ENCODE results near the gene C12orf56. TPM values are rescaled to one million over a fixed set of nuclear protein-coding genes. Genes with fewer than 3 reads are reported as not detected.
A peak's percentile ranks its signal among the peaks of the same experiment; 100 is the strongest.

Gene C12orf56
- polyA plus RNA-seq, 1 donor (not counting 4 experiments of a cell fraction or from before 2014, with no cell fraction given) = 0.14 TPM

- peak; percentile 73 to 86 (median 82) for TF ChIP-seq CTCF (optimal IDR thresholded peaks at IDR 0.05 in 1 of 3, IDR thresholded peaks at IDR 0.05 in 1 of 3, conservative IDR thresholded peaks at IDR 0.05 in 1 of 3; ENCODE audit: extremely low read depth in 1 of 3, insufficient read depth in 2 of 3, low read length in 3 of 3)
- no peak for TF ChIP-seq EZH2 (IDR thresholded peaks at IDR 0.05; ENCODE audit: low read length)
- no peaks in the 10 kb centered on the region for H3K4me1 ChIP-seq (ENCODE audit: control insufficient read depth, extremely low read depth, insufficient read depth, low read length)
- no peaks in the 10 kb centered on the region for H3K36me3 ChIP-seq (ENCODE audit: control insufficient read depth in 2 of 2, extremely low read depth in 1 of 2, insufficient read depth in 2 of 2, low read length in 2 of 2)
- H3K4me2 ChIP-seq (ENCODE audit: control insufficient read depth, extremely low read depth, insufficient read depth, low read depth, low read length) = no peak overlapping the region
- no peaks in the 10 kb centered on the region for H3K79me2 ChIP-seq (ENCODE audit: control insufficient read depth, insufficient read depth, low read length)
- no peaks in the 10 kb centered on the region for H3K9me1 ChIP-seq (ENCODE audit: control insufficient read depth, extremely low read depth, insufficient read depth, low read length)
- no peaks in the 10 kb centered on the region for H3K9me3 ChIP-seq (ENCODE audit: control insufficient read depth, low read depth, low read length)
- H4K20me1 ChIP-seq (ENCODE audit: control insufficient read depth, extremely low read depth, insufficient read depth, low read length) = no peaks in the 10 kb centered on the region
- no peak overlapping the region for H3K27ac ChIP-seq (ENCODE audit: control insufficient read depth, insufficient read depth, low read length)
- dilution Hi-C loops (cut with MboI; ENCODE audit: extremely low pct_ligation_motif_present, low sequenced_read_pairs) = loop anchor here (25.0 kb wide), 1 partner anchor 436 kb away; the partner anchor contains the start of gene SRGAP1
- no peak overlapping the region for H3K4me3 ChIP-seq (ENCODE audit: control insufficient read depth in 2 of 3, extremely low read depth in 1 of 3, insufficient read depth in 2 of 3, low read depth in 1 of 3, low read length in 3 of 3)
- DNase-seq (ENCODE audit: low read depth, low spot score) = no peak
- no peak overlapping the region for H2AFZ ChIP-seq (ENCODE audit: control insufficient read depth, low read length)
- no peaks in the 10 kb centered on the region for H3K27me3 ChIP-seq (ENCODE audit: control insufficient read depth, extremely low read depth, insufficient read depth, low read length)
- no peak for FAIRE-seq
- no peak overlapping the region for H3K9ac ChIP-seq (ENCODE audit: control insufficient read depth, extremely low read depth, insufficient read depth, low read length)
Measured at GRCh38 chr12:64273527-64274403, 116.8 kb downstream of the C12orf56 start.

- Histone ChIP-seq H3K4me2 (ENCODE audit: control insufficient read depth, extremely low read depth, insufficient read depth, low read depth, low read length) (no peak overlapping the region), H4K20me1 (ENCODE audit: control insufficient read depth, extremely low read depth, insufficient read depth, low read length) (no peaks in the 10 kb centered on the region), H3K9ac (ENCODE audit: control insufficient read depth, extremely low read depth, insufficient read depth, low read length) (no peak overlapping the region), H3K79me2 (ENCODE audit: control insufficient read depth, insufficient read depth, low read length) (no peaks in the 10 kb centered on the region), H3K27ac (ENCODE audit: control insufficient read depth, insufficient read depth, low read length) (no peak overlapping the region), H3K36me3 (ENCODE audit: control insufficient read depth in 2 of 2, extremely low read depth in 1 of 2, insufficient read depth in 2 of 2, low read length in 2 of 2) (no peaks in the 10 kb centered on the region), H3K9me3 (ENCODE audit: control insufficient read depth, low read depth, low read length) (no peaks in the 10 kb centered on the region), H3K9me1 (ENCODE audit: control insufficient read depth, extremely low read depth, insufficient read depth, low read length) (no peaks in the 10 kb centered on the region), H3K27me3 (ENCODE audit: control insufficient read depth, extremely low read depth, insufficient read depth, low read length) (no peaks in the 10 kb centered on the region), H2AFZ (ENCODE audit: control insufficient read depth, low read length) (no peak overlapping the region), H3K4me3 (ENCODE audit: control insufficient read depth in 2 of 3, extremely low read depth in 1 of 3, insufficient read depth in 2 of 3, low read depth in 1 of 3, low read length in 3 of 3) (no peak overlapping the region), H3K4me1 (ENCODE audit: control insufficient read depth, extremely low read depth, insufficient read depth, low read length) (no peaks in the 10 kb centered on the region)
- no peak for FAIRE-seq
- dilution Hi-C loops (cut with MboI; ENCODE audit: extremely low pct_ligation_motif_present, low sequenced_read_pairs) = loop anchor here (25.0 kb wide), 1 partner anchor 433 kb away; the partner anchor contains the start of gene SRGAP1
- TF ChIP-seq CTCF (optimal IDR thresholded peaks at IDR 0.05 in 1 of 3, IDR thresholded peaks at IDR 0.05 in 1 of 3, conservative IDR thresholded peaks at IDR 0.05 in 1 of 3; ENCODE audit: extremely low read depth in 1 of 3, insufficient read depth in 2 of 3, low read length in 3 of 3) (no peak), EZH2 (IDR thresholded peaks at IDR 0.05; ENCODE audit: low read length) (no peak)
- no peak for DNase-seq (ENCODE audit: low read depth, low spot score)
Measured at GRCh38 chr12:64270411-64270810, 120.1 kb downstream of the C12orf56 start.

All from keratinocyte (primary cell).